ENCODE data around the gene SSNA1. TPM values are rescaled to one million over a fixed set of nuclear protein-coding genes. Genes with fewer than 3 reads are reported as not detected.

Gene SSNA1
- total and polyA plus RNA-seq, 4 donors, result 30.5 to 87.1 (median 57.2) TPM

- Histone ChIP-seq H3K36me3 (ENCODE audit: control insufficient read depth in 1 of 2, insufficient read depth in 2 of 2, low read length in 1 of 2) (peaks cover 0 to 4% of the 10 kb centered on the region in 2 donors), H3K4me1 (ENCODE audit: control insufficient read depth in 1 of 2, insufficient read depth in 2 of 2, low read length in 2 of 2) (no peaks in the 10 kb centered on the region), H3K4me3 (ENCODE audit: low read length in 2 of 2) (no peak overlapping the region), H3K27me3 (ENCODE audit: control insufficient read depth in 1 of 2, insufficient read depth in 2 of 2, low read length in 1 of 2) (no peaks in the 10 kb centered on the region), H3K27ac (ENCODE audit: low read depth in 1 of 2, low read length in 2 of 2) (no peak overlapping the region), H3K9me3 (ENCODE audit: control insufficient read depth, low read length) (no peaks in the 10 kb centered on the region)
- DNase-seq (no peak), ATAC-seq (ENCODE audit: low FRiP score) (no peak)
- intact Hi-C loops (cut with DNase I), result no loop called here
- WGBS, 2 donors, result 87 to 88% methylated on average over 23 of the region's 23 CpGs
Measured at GRCh38 chr9:137178201-137178938, 10.1 kb upstream of the SSNA1 start.

- H3K4me3 ChIP-seq (ENCODE audit: low read length in 2 of 2), result no peak overlapping the region
- H3K36me3 ChIP-seq (ENCODE audit: control insufficient read depth in 1 of 2, insufficient read depth in 2 of 2, low read length in 1 of 2), result peaks cover 0 to 4% of the 10 kb centered on the region in 2 donors
- WGBS, 2 donors, result 91% methylated on average over 18 to 19 of the region's 19 CpGs
- no peak for ATAC-seq (ENCODE audit: low FRiP score)
- no peaks in the 10 kb centered on the region for H3K9me3 ChIP-seq (ENCODE audit: control insufficient read depth, low read length)
- H3K4me1 ChIP-seq (ENCODE audit: control insufficient read depth in 1 of 2, insufficient read depth in 2 of 2, low read length in 2 of 2), result no peaks in the 10 kb centered on the region
- H3K27me3 ChIP-seq (ENCODE audit: control insufficient read depth in 1 of 2, insufficient read depth in 2 of 2, low read length in 1 of 2), result no peaks in the 10 kb centered on the region
- no peak for DNase-seq
- H3K27ac ChIP-seq (ENCODE audit: low read depth in 1 of 2, low read length in 2 of 2), result no peak overlapping the region
- intact Hi-C loops (cut with DNase I), result no loop called here
Measured at GRCh38 chr9:137178939-137179630, 9.4 kb upstream of the SSNA1 start.

GRCh38 chr9:137179761-137180160 lies 8.7 kb upstream of the SSNA1 start:
- peaks cover 0 to 4% of the 10 kb centered on the region in 2 donors for H3K36me3 ChIP-seq (ENCODE audit: control insufficient read depth in 1 of 2, insufficient read depth in 2 of 2, low read length in 1 of 2)
- ATAC-seq (ENCODE audit: low FRiP score) (no peak), DNase-seq (no peak)
- intact Hi-C loops (cut with DNase I), result no loop called here
- H3K4me3 ChIP-seq (ENCODE audit: low read length in 2 of 2), result no peak overlapping the region
- no peak overlapping the region for H3K27ac ChIP-seq (ENCODE audit: low read depth in 1 of 2, low read length in 2 of 2)
- no peaks in the 10 kb centered on the region for H3K27me3 ChIP-seq (ENCODE audit: control insufficient read depth in 1 of 2, insufficient read depth in 2 of 2, low read length in 1 of 2)
- H3K4me1 ChIP-seq (ENCODE audit: control insufficient read depth in 1 of 2, insufficient read depth in 2 of 2, low read length in 2 of 2), result no peaks in the 10 kb centered on the region
- WGBS, 2 donors, result 92 to 94% methylated on average over 15 to 17 of the region's 17 CpGs
- no peaks in the 10 kb centered on the region for H3K9me3 ChIP-seq (ENCODE audit: control insufficient read depth, low read length)

GRCh38 chr9:137180491-137180890 lies 8.0 kb upstream of the SSNA1 start:
- no peaks in the 10 kb centered on the region for H3K27me3 ChIP-seq (ENCODE audit: control insufficient read depth in 1 of 2, insufficient read depth in 2 of 2, low read length in 1 of 2)
- intact Hi-C loops (cut with DNase I), result no loop called here
- H3K4me3 ChIP-seq (ENCODE audit: low read length in 2 of 2), result no peak overlapping the region
- no peaks in the 10 kb centered on the region for H3K9me3 ChIP-seq (ENCODE audit: control insufficient read depth, low read length)
- ATAC-seq (ENCODE audit: low FRiP score), result peak; percentile 8
- H3K4me1 ChIP-seq (ENCODE audit: control insufficient read depth in 1 of 2, insufficient read depth in 2 of 2, low read length in 2 of 2), result no peaks in the 10 kb centered on the region
- no peak overlapping the region for H3K27ac ChIP-seq (ENCODE audit: low read depth in 1 of 2, low read length in 2 of 2)
- 92 to 93% methylated on average over 16 to 20 of the region's 20 CpGs for WGBS, 2 donors
- no peak for DNase-seq
- peaks cover 0 to 4% of the 10 kb centered on the region in 2 donors for H3K36me3 ChIP-seq (ENCODE audit: control insufficient read depth in 1 of 2, insufficient read depth in 2 of 2, low read length in 1 of 2)

GRCh38 chr9:137181680-137182079 lies 6.8 kb upstream of the SSNA1 start:
- peaks cover 0 to 4% of the 10 kb centered on the region in 2 donors for H3K36me3 ChIP-seq (ENCODE audit: control insufficient read depth in 1 of 2, insufficient read depth in 2 of 2, low read length in 1 of 2)
- intact Hi-C loops (cut with DNase I), result no loop called here

GRCh38 chr9:137182836-137183235 lies 5.6 kb upstream of the SSNA1 start:
- no peak for ATAC-seq (ENCODE audit: low FRiP score)
- H3K9me3 ChIP-seq (ENCODE audit: control insufficient read depth, low read length), result no peaks in the 10 kb centered on the region
- 88 to 96% methylated on average over 17 of the region's 17 CpGs for WGBS, 2 donors
- intact Hi-C loops (cut with DNase I), result no loop called here
- H3K27me3 ChIP-seq (ENCODE audit: control insufficient read depth in 1 of 2, insufficient read depth in 2 of 2, low read length in 1 of 2), result no peaks in the 10 kb centered on the region
- H3K36me3 ChIP-seq (ENCODE audit: control insufficient read depth in 1 of 2, insufficient read depth in 2 of 2, low read length in 1 of 2), result peaks cover 0 to 4% of the 10 kb centered on the region in 2 donors
- H3K4me1 ChIP-seq (ENCODE audit: control insufficient read depth in 1 of 2, insufficient read depth in 2 of 2, low read length in 2 of 2), result no peaks in the 10 kb centered on the region
- H3K4me3 ChIP-seq (ENCODE audit: low read length in 2 of 2), result no peak overlapping the region
- no peak for DNase-seq
- H3K27ac ChIP-seq (ENCODE audit: low read depth in 1 of 2, low read length in 2 of 2), result no peak overlapping the region

More at GRCh38 chr9:137181680-137182079, 6.8 kb upstream of the SSNA1 start:
- Histone ChIP-seq H3K4me1 (ENCODE audit: control insufficient read depth in 1 of 2, insufficient read depth in 2 of 2, low read length in 2 of 2) (no peaks in the 10 kb centered on the region), H3K4me3 (ENCODE audit: low read length in 2 of 2) (no peak overlapping the region), H3K27ac (ENCODE audit: low read depth in 1 of 2, low read length in 2 of 2) (no peak overlapping the region), H3K27me3 (ENCODE audit: control insufficient read depth in 1 of 2, insufficient read depth in 2 of 2, low read length in 1 of 2) (no peaks in the 10 kb centered on the region), H3K9me3 (ENCODE audit: control insufficient read depth, low read length) (no peaks in the 10 kb centered on the region)
- WGBS, 2 donors, result 91 to 93% methylated on average over 22 of the region's 22 CpGs
- ATAC-seq (ENCODE audit: low FRiP score), result no peak
- DNase-seq, result no peak

GRCh38 chr9:137183980-137184595 lies 4.4 kb upstream of the SSNA1 start:
- Histone ChIP-seq H3K4me3 (ENCODE audit: low read length in 2 of 2) (no peak overlapping the region), H3K9me3 (ENCODE audit: control insufficient read depth, low read length) (no peaks in the 10 kb centered on the region), H3K27me3 (ENCODE audit: control insufficient read depth in 1 of 2, insufficient read depth in 2 of 2, low read length in 1 of 2) (no peaks in the 10 kb centered on the region), H3K4me1 (ENCODE audit: control insufficient read depth in 1 of 2, insufficient read depth in 2 of 2, low read length in 2 of 2) (no peaks in the 10 kb centered on the region), H3K27ac (ENCODE audit: low read depth in 1 of 2, low read length in 2 of 2) (no peak overlapping the region), H3K36me3 (ENCODE audit: control insufficient read depth in 1 of 2, insufficient read depth in 2 of 2, low read length in 1 of 2) (peaks cover 0 to 4% of the 10 kb centered on the region in 2 donors)
- ATAC-seq (ENCODE audit: low FRiP score) (no peak), DNase-seq (no peak)
- WGBS, 2 donors, result 91 to 94% methylated on average over 27 of the region's 27 CpGs
- intact Hi-C loops (cut with DNase I), result no loop called here

- Histone ChIP-seq H3K36me3 (ENCODE audit: control insufficient read depth in 1 of 2, insufficient read depth in 2 of 2, low read length in 1 of 2) (peaks cover 0 to 4% of the 10 kb centered on the region in 2 donors), H3K27ac (ENCODE audit: low read depth in 1 of 2, low read length in 2 of 2) (no peak overlapping the region), H3K27me3 (ENCODE audit: control insufficient read depth in 1 of 2, insufficient read depth in 2 of 2, low read length in 1 of 2) (no peaks in the 10 kb centered on the region), H3K4me3 (ENCODE audit: low read length in 2 of 2) (no peak overlapping the region), H3K9me3 (ENCODE audit: control insufficient read depth, low read length) (no peaks in the 10 kb centered on the region), H3K4me1 (ENCODE audit: control insufficient read depth in 1 of 2, insufficient read depth in 2 of 2, low read length in 2 of 2) (no peaks in the 10 kb centered on the region)
- DNase-seq (no peak), ATAC-seq (ENCODE audit: low FRiP score) (no peak)
- intact Hi-C loops (cut with DNase I), result no loop called here
- WGBS, 2 donors, result 91 to 94% methylated on average over 48 of the region's 48 CpGs
Measured at GRCh38 chr9:137184881-137185660, 3.4 kb upstream of the SSNA1 start.
